IMR-90 (cell line): ENCODE data around the gene GPR33. TPM values are rescaled to one million over a fixed set of nuclear protein-coding genes. Genes with fewer than 3 reads are reported as not detected.
A peak's percentile ranks its signal among the peaks of the same experiment; 100 is the strongest.

Source experiments
- ATAC-seq: fragments of 200-7000 bp; cut with Tn5 transposase; 2 replicates; pipeline ENCODE4 v1.9.1; 2020; ENCODE audit warnings: low read depth, mild to moderate bottlenecking, moderate library complexity
- BruUV-seq: library from RNA; stranded (reverse); fragments of 400-500 nt; replicated peaks from 2 replicates; lab custom pipeline; 2021; lab: Mats Ljungman, UMichigan
- CTCF ChIA-PET: fragments of 300-600 bp; formaldehyde crosslinking; extraction: SDS; loops from one replicate; lab custom pipeline; 2021; ENCODE audit warnings: antibody characterized with exemption; lab: Yijun Ruan, JAX
- POLR2A ChIA-PET: fragments of 300-600 bp; sonication (Branson Sonifier 250); formaldehyde crosslinking; loops from one replicate; lab custom pipeline; 2022; ENCODE audit warnings: antibody characterized with exemption; ENCODE audit not compliant: unreplicated experiment; lab: Charles Lee
- DNase-seq: peaks from one replicate; pipeline ENCODE4 v3.0.0; 2013
- H2AFZ ChIP-seq: replicated peaks from 2 replicates; pipeline ENCODE3; 2013; ENCODE audit warnings: low read length, mild to moderate bottlenecking; ENCODE audit not compliant: poor library complexity
- H2AK5ac ChIP-seq: 2 replicates; pipeline ENCODE4 v1.6.1; 2013; ENCODE audit warnings: low read depth, low read length, inconsistent platforms
- H2AK9ac ChIP-seq: replicated peaks from 2 replicates; pipeline ENCODE3; 2013; ENCODE audit warnings: mild to moderate bottlenecking, low read depth, low read length, moderate library complexity; ENCODE audit not compliant: poor library complexity
- H2BK120ac ChIP-seq: 2 replicates; pipeline ENCODE4 v1.6.1; 2013; ENCODE audit warnings: low read depth, low read length, inconsistent platforms
- H2BK15ac ChIP-seq: 3 replicates; pipeline ENCODE4 v1.6.1; 2013; ENCODE audit warnings: low read depth, low read length, inconsistent platforms
- H2BK20ac ChIP-seq: 2 replicates; pipeline ENCODE4 v1.6.1; 2013; ENCODE audit warnings: low read depth, mild to moderate bottlenecking, inconsistent platforms, low read length, moderate library complexity
- H2BK5ac ChIP-seq: 2 replicates; pipeline ENCODE4 v1.6.1; 2013; ENCODE audit warnings: mild to moderate bottlenecking, low read depth, low read length, inconsistent platforms; ENCODE audit not compliant: poor library complexity, severe bottlenecking
- H3K14ac ChIP-seq: replicated peaks from 2 replicates; pipeline ENCODE4 v1.6.1; 2013; ENCODE audit warnings: low read depth, low read length, inconsistent platforms
- H3K18ac ChIP-seq: 2 replicates; pipeline ENCODE4 v1.6.1; 2013; ENCODE audit warnings: low read depth, low read length, control low read depth
- H3K23ac ChIP-seq: 2 replicates; pipeline ENCODE4 v1.6.1; 2013; ENCODE audit warnings: low read depth, low read length, inconsistent platforms
- H3K27ac ChIP-seq: 2 replicates; pipeline ENCODE4 v1.5.1; 2013; ENCODE audit warnings: mild to moderate bottlenecking, control low read depth, low read length; ENCODE audit not compliant: insufficient read depth
- H3K27me3 ChIP-seq: 2 replicates; pipeline ENCODE4 v1.6.1; 2013; ENCODE audit warnings: low read length; ENCODE audit not compliant: control insufficient read depth, insufficient read depth
- H3K36me3 ChIP-seq: 2 replicates; pipeline ENCODE4 v1.6.1; 2013; ENCODE audit warnings: low read length, mixed read lengths; ENCODE audit not compliant: control insufficient read depth, insufficient read depth
- H3K4ac ChIP-seq: 2 replicates; pipeline ENCODE4 v1.6.1; 2013; ENCODE audit warnings: low read depth, low read length, inconsistent platforms
- H3K4me1 ChIP-seq: 2 replicates; pipeline ENCODE4 v1.6.1; 2013; ENCODE audit warnings: low read length, mixed read lengths; ENCODE audit not compliant: control insufficient read depth, insufficient read depth
- H3K4me2 ChIP-seq: 2 replicates; pipeline ENCODE4 v1.6.1; 2013; ENCODE audit warnings: low read depth, mild to moderate bottlenecking, control low read depth, low read length, moderate library complexity
- H3K4me3 ChIP-seq: 2 replicates; pipeline ENCODE4 v1.5.1; 2013; ENCODE audit warnings: low read depth, mild to moderate bottlenecking, control low read depth, low read length, moderate library complexity; ENCODE audit not compliant: insufficient read depth
- H3K56ac ChIP-seq: 2 replicates; pipeline ENCODE4 v1.6.1; 2013; ENCODE audit warnings: low read length, inconsistent platforms; ENCODE audit not compliant: insufficient read depth; ENCODE audit errors: extremely low read depth
- H3K79me1 ChIP-seq, 2 experiments: 2 replicates each; pipeline ENCODE4 v1.6.1; 2013; ENCODE audit warnings: low read length in 2 of 2, inconsistent platforms in 1 of 2, low read depth in 1 of 2
- H3K9ac ChIP-seq: 2 replicates; pipeline ENCODE4 v1.6.1; 2013; ENCODE audit warnings: low read depth, low read length, control low read depth
- H3K9me1 ChIP-seq: 2 replicates; pipeline ENCODE4 v1.6.1; 2013; ENCODE audit warnings: low read length, inconsistent platforms; ENCODE audit not compliant: insufficient read depth
- H3K9me3 ChIP-seq: 2 replicates; pipeline ENCODE4 v1.6.1; 2013; ENCODE audit warnings: low read length; ENCODE audit not compliant: control insufficient read depth, insufficient read depth
- H4K20me1 ChIP-seq: 2 replicates; pipeline ENCODE4 v1.6.1; 2013; ENCODE audit warnings: low read length, inconsistent platforms; ENCODE audit not compliant: insufficient read depth
- H4K5ac ChIP-seq: 2 replicates; pipeline ENCODE4 v1.6.1; 2013; ENCODE audit warnings: mild to moderate bottlenecking, low read depth, low read length, control low read depth
- H4K8ac ChIP-seq, 2 experiments: 2 replicates each; pipeline ENCODE4 v1.6.1; 2013; ENCODE audit warnings: low read depth in 2 of 2, low read length in 2 of 2, control low read depth in 1 of 2, inconsistent platforms in 1 of 2
- H4K91ac ChIP-seq: 2 replicates; pipeline ENCODE4 v1.6.1; 2013; ENCODE audit warnings: low read depth, low read length, inconsistent platforms; ENCODE audit not compliant: insufficient read depth
- CHD1 ChIP-seq: IDR thresholded peaks from 2 replicates; pipeline ENCODE4 v1.6.1; 2012; ENCODE audit warnings: low read depth, low read length, improper control_type of control experiment
- MAFK ChIP-seq: IDR thresholded peaks from 2 replicates; pipeline ENCODE4 v1.6.1; 2012; ENCODE audit warnings: low read depth, low read length, improper control_type of control experiment
- WGBS, 2 experiments: methylation state at CpG; one replicate each; pipeline versions ENCODE4 v1.1.5 to v1.1.7; 2013; ENCODE audit warnings: missing lambda C conversion rate in 2 of 2; ENCODE audit not compliant: insufficient read length in 1 of 2; ENCODE audit errors: extremely low coverage in 2 of 2; 5-methylcytosine and 5-hydroxymethylcytosine counted together
- dilution Hi-C: fragments of 300-500 bp; cut with HindIII; formaldehyde crosslinking; loops from one replicate; pipeline ENCODE4 v1.14.3; 2018; ENCODE audit warnings: low sequenced_read_pairs; ENCODE audit not compliant: unreplicated experiment
- in situ Hi-C: fragments of 300-500 bp; cut with MboI; formaldehyde crosslinking; loops from 3 replicates; pipeline ENCODE4 v1.14.3; 2019; ENCODE audit warnings: low sequenced_read_pairs, inconsistent platforms, mixed read lengths
- intact Hi-C: fragments of 100-400 bp; cut with micrococcal nuclease; formaldehyde crosslinking; loops from 2 replicates; pipeline ENCODE4 v1.10.0; 2022
- polyA plus RNA-seq, 3 experiments: library from polyadenylated mRNA; depleted of rRNA; stranded (reverse); fragments of >200 nt; gene quantifications; 2 replicates each; pipeline ENCODE4 v1.2.3, GENCODE V29; 2012; ENCODE audit warnings: low replicate concordance in 1 of 3
- total RNA-seq: library from RNA; depleted of rRNA; stranded (reverse); fragments of >200 nt; gene quantifications from 2 replicates; pipeline ENCODE4 v1.2.3, GENCODE V29; 2012

The GPR33 gene
- total and polyA plus RNA-seq, 2 of the 4 experiments (the other 2 are of a cell fraction): not detected

- Histone ChIP-seq H2AK9ac (no peak overlapping the region), H3K9me1 (no peaks in the 10 kb centered on the region), H2BK20ac (no peak overlapping the region), H3K79me1 (no peaks in the 10 kb centered on the region), H3K23ac (no peak overlapping the region), H3K4me2 (no peak overlapping the region), H3K14ac (no peak overlapping the region), H2BK120ac (no peak overlapping the region), H4K8ac (no peak overlapping the region), H3K9me3 (no peaks in the 10 kb centered on the region), H4K91ac (no peak overlapping the region), H3K36me3 (no peaks in the 10 kb centered on the region), H3K27me3 (peaks cover 3% of the 10 kb centered on the region; the same call in 1 of the 2 replicates), H4K20me1 (no peaks in the 10 kb centered on the region), H2AFZ (no peak overlapping the region), H3K4ac (no peak overlapping the region), H3K4me3 (no peak overlapping the region), H2AK5ac (no peak overlapping the region), H3K9ac (no peak overlapping the region), H3K4me1 (peaks cover 2% of the 10 kb centered on the region; the same call in 1 of the 2 replicates), H3K56ac (no peak overlapping the region), H2BK15ac (no peak overlapping the region), H3K18ac (no peak overlapping the region), H4K5ac (no peak overlapping the region), H3K27ac (no peak overlapping the region), H2BK5ac (no peak overlapping the region)
- WGBS, 2 experiments: no CpG with 5 or more reads among the region's 1 CpG
- dilution Hi-C loops (no loop called here), in situ Hi-C loops (loop anchor here (5.0 to 25.0 kb wide), 2 partner anchors 746 to 951 kb away; no protein-coding TSS in a partner anchor), intact Hi-C loops (loop anchor here (1.0 to 5.0 kb wide), 3 partner anchors 561 to 1049 kb away; no protein-coding TSS in a partner anchor)
- POLR2A ChIA-PET: no interaction called here
- no TSS peak for BruUV-seq
- no peak for DNase-seq
- TF ChIP-seq MAFK (peak; percentile 66), CHD1 (no peak)
- CTCF ChIA-PET: interaction anchor here (0.6 to 0.7 kb wide), 3 partner anchors 13 to 263 kb away, joined by 3 read pairs; no protein-coding TSS in a partner anchor
- ATAC-seq: no peak
These were observed 23.0 kb upstream of the GPR33 start for GRCh38 chr14:31510855-31511254.
